DMS79 (cell line): ENCODE results near the gene NEU4.
"Not testable (repeated sequence)": the region's sequence is repeated elsewhere in the genome, so short reads cannot be mapped to it uniquely, and the experiment has no call there.

Experiments used
- DNase-seq: peaks from one replicate; lab custom pipeline; 2025; lab: John Stamatoyannopoulos, UW

Gene NEU4

GRCh38 chr2:241775223-241776177 is 33.5 kb upstream of the NEU4 start:
- no peak for DNase-seq

DNA sequence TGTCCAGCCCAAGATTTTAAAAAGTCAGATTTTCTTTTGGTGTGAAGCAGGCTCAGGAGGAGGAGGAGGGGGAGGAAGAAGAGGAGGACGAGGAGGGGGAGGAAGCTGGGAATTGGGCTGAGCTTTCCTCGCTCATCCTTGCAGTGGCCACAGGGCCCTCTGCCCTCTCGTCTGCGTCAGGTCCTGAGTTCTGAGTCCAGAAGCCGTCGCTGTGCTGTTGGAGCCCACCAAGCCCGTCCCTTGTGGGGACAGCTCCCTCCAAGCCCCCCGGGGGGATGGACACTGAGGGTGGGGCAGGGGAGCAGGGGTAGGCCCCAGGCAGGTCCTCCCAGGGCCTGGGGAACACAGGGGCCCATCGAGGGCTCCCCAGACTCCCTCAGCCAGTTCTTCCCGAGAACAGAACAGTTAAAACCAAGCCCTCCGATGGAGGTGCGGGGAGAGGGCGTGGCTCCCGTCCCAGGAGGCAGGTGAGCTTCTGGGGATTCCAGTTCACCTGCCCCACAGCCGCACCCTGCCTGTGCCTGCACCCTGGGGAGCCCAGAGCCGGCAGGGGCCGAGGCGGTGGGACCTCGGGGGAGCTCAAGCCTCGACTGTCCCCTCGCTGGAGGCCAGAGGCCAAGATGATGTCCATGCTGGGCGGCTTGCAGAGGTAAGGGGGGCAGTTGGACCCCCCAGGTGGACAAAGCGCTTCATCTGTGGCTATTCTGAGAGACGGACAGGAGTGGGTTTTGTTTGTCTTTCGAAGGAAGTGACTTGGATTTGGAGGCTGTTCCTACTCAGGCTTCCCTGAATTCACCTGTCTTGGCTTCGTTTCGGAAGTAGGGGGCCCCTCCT is 32.4 kb upstream of the NEU4 start, which contains the start of gene GAL3ST2:
Gene GAL3ST2 (plus strand): TSS at position 487 of the 834 bp plus-strand sequence. CDS start 134 bp downstream, at position 621.
- no peak for DNase-seq

DNA sequence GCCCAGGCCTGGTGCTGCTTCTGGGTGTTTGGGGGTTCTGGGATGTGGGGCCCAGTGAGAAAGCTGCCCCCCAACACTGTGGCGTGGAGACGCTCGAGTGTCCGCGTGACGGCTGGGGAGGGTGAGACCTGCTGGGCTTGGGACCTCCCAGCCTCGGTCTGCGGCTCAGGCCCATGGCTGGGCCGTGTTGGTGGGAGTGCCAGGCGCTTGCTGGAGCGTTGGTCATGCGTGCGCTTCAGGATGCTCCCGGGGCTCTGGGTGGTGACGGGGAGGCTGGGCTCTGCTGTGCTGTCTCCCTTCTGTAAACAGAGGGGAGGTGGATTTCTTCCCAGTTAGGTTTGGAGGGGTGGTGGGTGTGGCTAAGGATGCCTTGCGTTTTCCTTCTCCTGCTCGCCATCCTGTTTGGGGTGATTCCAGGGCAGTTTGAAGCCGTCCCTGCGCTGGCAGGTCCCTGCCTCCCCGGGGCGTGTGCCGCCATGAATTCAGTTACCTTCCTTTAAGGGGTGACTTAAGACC is 31.8 kb upstream of the NEU4 start:
- DNase-seq, result no peak

DNA sequence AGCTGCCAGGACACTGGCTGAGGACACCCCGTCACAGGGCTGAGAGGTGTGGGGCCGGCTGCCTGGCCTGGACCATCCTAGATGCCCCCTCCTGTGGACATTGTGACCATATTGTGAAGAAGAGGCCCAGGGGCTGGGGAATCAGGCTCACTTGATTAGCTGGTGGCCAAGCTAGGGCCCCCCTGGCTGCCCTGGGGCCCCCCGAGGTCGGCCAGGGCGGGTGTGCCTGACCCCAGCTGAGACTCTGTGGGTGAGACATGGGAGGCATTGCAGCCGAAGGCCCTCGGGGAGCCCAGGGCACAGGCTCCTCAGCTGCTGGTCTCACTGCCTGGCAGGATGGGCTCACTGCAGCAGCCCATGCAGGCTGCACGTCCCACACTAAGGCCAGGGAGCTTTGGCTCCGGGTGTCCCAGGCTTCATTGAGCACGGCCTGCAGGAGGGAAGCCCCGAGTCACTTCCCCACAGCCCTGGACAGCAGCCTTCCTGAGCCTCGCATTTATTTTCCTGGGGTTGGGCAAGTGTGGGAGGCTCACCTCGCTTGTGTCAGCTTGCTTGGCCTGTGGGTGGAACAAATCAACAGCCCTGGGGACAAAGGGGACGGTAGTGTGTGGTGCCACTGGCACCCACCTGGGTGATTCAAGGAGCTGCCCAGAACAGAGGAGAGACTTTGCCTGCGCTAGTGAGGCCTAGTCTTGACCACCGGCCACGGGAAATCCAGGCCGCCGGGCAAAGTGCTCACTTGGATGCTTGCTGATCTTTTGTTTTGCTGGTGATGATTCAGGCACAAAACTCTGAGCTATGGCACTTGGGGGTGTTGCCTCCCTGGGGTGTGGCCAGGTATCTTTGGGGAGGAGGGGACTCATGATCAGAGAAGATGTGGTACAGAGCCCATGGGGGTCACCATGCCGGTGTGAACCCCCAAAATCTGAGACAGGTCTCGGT is 31.0 kb upstream of the NEU4 start:
- DNase-seq, result no peak

- no peak for DNase-seq
Measured at GRCh38 chr2:241780939-241781569, 27.9 kb upstream of the NEU4 start.

DNA sequence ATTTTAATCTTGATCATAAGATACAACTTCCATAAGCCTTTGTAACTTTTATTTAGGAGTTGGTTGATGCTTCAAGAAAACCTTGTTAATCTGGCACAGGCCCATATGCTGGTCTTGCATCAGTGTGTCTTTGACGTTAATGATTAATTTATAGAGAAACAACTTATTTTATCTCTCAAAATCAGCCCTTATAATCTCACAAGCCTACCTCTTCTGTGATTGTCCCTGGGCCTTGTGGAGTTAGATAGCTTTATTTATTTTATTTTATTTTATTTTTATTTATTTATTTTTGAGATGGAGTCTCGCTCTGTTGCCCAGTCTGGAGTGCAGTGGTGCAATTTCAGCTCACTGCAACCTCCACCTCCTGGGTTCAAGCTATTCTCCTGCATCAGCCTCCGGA is 26.9 kb upstream of the NEU4 start:
- DNase-seq, result not testable (repeated sequence)

GRCh38 chr2:241788135-241788534 is 20.9 kb upstream of the NEU4 start:
- DNase-seq, result no peak

- DNase-seq, result no peak
Measured at GRCh38 chr2:241788572-241788971, 20.4 kb upstream of the NEU4 start.

GRCh38 chr2:241791385-241791784 is 17.6 kb upstream of the NEU4 start:
- not testable (repeated sequence) for DNase-seq

- DNase-seq, result no peak
Measured at GRCh38 chr2:241793385-241793784, 15.6 kb upstream of the NEU4 start.

DNA sequence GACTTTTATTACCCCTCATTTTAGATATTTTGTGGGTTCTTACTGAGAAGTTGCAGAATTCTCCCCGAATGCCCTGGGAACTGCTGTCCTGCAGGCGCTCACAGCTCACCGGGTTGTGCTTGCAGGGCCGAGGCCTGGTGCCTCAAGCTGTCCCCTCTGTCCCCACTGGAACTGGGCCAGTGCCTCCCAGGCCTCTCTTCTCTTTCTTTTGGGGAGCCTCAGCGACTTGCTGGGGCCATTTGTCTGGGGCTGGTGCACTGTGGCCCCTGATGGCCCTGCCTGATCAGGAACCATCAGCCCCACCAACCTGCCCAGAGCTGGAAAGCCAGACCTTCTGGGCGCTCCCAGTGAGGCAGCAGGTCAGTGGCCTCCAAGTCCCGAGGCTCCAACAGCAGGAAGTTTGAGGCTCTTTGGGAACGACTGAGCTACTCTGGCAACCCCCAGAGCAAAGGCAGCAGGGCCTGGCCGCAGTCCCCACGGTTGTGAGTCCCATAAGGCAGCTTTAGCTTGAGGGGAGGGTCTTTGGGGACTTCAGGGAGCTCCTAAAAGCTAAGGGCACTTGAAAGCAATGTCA is 14.7 kb upstream of the NEU4 start:
- DNase-seq, result no peak

DNA sequence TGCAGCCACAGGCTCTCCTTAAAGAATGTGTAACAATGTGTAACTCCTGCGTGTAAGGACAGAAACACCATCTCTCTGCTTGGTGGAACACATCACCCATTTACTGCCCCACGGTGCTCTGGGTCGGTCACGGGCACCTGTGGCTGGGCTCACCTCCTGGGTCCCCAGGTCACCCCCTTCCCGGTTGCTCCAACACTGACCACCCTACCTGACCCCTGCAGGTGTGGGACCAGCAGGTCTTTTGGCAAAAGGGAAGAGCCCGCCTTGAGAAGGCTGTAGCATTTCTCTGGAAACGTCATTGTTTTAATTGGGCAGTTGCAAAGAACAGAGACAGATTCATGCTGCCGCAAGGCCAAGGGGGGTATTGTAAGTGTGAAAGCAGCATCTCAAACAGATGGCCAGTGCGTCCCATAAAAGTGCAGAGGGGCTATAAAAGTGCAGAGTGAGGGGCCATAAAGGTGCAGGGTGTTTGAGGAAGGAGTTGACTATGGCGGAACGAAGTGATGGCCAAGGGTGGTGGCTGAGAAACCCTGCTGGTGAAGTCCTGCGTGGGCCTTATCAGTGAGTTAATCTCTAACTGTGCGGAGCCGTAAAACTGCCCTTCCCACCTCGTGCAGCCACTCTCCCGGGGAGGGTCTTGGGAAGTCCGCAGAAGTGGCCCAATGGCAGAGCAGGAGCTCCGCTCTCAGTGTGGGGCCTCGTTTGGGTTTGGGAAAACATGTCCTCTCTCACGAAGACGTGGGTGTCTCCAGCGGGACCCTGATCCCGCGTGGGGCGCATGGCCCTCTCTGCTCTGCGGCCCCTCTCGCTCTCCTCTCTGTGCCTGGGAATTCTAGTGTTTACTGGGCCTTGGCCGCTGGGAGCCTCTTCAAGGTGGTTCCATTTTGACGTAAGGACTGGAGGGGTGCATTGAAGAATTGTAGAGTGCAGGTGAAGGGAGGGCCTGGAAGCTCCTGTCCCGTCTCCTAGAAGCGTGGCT is 13.7 kb upstream of the NEU4 start:
- no peak for DNase-seq

DNA sequence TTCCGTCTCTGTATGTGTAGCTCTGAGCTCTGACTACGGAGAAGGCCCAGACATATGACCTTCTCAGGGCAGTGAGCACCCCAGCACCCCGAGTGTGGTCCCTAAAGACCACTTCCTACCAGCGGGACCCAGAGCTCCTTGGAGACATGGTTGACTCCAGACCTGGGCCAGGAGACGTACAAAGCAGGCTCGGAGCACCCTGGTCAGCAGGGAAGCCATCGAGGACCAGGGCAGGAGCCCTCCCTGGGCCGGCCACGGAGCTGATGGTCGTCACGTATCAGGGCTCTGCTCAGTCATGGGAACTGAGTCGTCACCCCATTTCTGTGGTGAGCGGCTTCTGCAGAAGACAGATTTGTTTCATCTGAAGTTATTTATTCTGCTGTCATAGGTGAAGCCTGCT is 12.8 kb upstream of the NEU4 start:
- no peak for DNase-seq

DNA sequence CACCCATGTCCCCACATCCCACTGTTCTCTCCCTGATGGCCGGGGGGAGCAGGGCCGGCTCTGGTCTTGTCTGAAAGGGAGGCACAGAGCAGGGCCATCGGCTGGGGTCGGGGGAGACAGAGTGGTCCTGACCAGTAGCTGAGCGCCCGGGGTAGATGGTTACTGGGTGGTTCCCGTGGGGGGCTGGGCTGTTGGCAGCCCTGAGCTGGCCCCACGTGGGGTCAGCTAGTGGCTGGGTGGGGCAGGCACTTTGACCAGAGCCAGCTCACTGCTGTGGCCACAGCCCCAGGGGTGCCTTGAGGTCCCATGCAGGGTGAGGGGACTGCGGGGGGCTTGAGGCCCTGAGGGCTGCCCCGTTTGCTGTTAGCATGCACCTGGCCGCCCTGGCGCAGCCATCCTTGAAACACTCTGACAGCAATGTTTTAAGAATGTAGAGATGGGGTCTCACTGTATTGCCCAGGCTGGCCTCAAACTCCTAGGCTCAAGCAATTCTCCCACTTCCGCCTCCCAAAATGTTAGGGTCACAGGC is 12.3 kb upstream of the NEU4 start:
- no peak for DNase-seq

GRCh38 chr2:241797441-241798080 is 11.4 kb upstream of the NEU4 start:
- no peak for DNase-seq

- no peak for DNase-seq
Measured at GRCh38 chr2:241798081-241798630, 10.8 kb upstream of the NEU4 start.

DNA sequence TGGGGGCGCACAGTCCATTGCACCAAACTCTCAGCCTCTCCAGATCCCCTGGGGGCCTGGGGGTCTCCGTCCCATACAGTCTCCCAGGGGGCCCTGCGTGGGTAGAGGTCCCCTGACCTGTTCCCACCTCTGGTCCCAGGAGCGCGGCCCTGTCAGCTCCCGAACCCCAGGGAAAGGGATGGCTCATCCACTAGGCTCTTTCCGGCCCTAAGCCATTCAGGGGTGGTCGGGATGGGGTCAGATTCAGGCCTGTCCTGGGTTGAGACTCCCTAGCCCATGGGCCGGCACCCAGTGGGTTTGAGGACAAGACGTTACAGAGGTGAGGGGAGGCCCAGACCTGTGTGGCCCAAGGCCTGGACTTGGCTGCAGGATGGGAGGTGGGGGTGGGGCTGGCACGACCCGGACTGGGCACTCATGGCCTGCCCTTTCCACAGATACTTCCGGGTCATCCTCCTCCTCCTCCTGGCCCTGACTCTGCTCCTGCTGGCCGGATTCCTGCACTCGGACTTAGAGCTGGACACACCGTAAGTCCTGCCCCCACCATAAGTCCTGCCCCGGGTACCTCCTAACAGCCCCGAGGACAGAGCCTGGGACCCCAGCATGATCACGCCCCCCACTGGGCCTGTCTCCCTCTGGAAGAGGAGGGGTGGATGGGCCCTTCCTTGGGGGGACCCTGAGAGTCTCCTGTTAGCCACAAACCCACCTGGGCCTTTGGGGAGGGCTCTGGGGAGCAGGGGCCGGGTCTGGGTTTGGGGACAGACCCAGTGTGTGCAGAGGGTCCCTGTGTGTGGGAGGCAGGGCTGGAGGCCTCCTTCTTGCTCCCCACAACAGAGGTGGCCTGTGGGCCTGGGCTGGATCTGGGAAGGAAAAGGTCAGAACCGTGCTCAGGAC is 10.1 kb upstream of the NEU4 start:
- DNase-seq, result no peak
